ENCODE data around the gene TRIO.

Gene TRIO

DNA sequence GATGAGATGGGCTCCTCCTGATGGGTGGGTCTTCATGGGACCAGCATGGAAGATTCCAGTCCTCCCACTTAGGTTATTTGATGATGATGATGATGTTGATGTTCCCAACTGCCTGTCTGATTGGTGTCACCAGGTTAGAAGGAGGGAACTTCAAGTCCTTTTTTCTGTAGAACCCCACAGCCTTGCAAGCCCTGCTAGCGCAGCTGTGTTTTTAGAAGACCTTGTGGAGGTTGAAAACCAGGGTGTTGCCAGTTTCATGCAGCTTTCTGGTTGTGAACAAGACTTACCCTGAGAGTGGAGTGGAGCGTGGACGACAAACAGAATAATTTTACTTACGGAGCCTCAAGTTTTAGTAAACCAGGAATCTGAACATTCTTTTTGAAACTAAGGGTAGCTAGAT is 83.0 kb downstream of the TRIO start:
- DNase-seq (ENCODE audit: low read depth in 1 of 2, low spot score in 1 of 2): no peak
- TF ChIP-seq JUND (IDR thresholded peaks at IDR 0.05; ENCODE audit: low read depth): no peak
- in situ Hi-C loops (cut with HindIII; ENCODE audit: low pct_unique_long_range_greater_than_20kb, low sequenced_read_pairs): no loop called here

DNA sequence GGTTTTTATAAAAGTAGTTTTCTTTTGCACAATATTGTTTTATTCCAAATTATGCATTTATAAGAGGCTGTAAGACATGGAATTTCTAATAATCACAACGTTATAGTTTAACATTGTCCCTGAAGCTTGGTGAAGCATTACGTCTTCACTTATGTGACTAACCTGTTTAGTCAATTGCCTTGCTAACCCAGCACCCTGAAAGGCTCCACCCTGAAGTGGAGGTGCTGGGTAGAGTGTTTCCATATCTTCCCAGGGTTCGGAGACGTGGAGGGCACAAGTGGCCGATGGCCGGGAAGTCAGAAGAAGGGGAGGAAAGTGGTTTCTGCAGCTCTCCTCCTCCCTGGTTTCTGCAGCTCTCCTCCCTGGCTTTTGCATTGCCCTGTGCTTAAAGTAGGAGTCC is 83.4 kb downstream of the TRIO start:
- no peak for DNase-seq (ENCODE audit: low read depth in 1 of 2, low spot score in 1 of 2)
- TF ChIP-seq JUND (IDR thresholded peaks at IDR 0.05; ENCODE audit: low read depth): no peak
- in situ Hi-C loops (cut with HindIII; ENCODE audit: low pct_unique_long_range_greater_than_20kb, low sequenced_read_pairs): no loop called here

DNA sequence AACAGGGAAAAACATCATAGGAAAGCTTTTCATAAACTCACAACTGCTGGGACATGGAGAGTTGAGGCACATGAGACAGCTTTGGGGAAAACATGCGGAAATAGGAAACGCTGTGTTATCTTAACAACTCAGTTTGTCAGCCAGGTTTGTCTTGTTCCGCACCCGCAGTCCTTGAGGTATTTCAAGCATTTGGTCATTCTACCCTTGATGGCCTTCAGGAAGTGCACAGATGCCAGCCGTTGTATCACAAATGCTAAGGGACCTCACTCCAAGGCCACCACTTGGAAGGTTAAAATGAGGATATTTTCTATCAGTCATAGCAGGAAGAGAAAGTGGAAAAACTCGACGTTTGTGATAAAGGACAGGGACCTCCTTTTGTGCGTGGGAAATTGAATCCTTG is 83.8 kb downstream of the TRIO start:
- in situ Hi-C loops (cut with HindIII; ENCODE audit: low pct_unique_long_range_greater_than_20kb, low sequenced_read_pairs): no loop called here
- no peak for DNase-seq (ENCODE audit: low read depth in 1 of 2, low spot score in 1 of 2)
- TF ChIP-seq JUND (IDR thresholded peaks at IDR 0.05; ENCODE audit: low read depth): no peak

DNA sequence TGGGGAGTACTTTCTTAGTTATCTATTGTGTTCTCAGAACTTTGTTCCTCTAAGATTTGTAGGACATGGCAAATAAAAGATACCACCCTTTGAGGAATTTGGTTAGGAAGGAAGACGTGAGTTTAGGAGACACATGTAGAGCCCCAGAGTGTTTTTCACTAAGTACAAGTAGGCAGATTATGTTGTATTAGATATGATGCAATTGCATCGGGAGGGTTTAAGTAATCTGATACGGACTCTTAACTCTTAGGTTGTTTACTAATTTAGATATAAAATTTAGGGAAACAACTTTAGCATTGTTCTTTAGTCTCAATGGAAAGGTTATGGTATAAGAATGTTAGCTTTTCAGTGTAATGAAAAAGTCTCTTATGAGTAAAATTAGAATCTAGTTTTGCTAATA is 84.4 kb downstream of the TRIO start:
- TF ChIP-seq JUND (IDR thresholded peaks at IDR 0.05; ENCODE audit: low read depth): no peak
- in situ Hi-C loops (cut with HindIII; ENCODE audit: low pct_unique_long_range_greater_than_20kb, low sequenced_read_pairs): no loop called here
- no peak for DNase-seq (ENCODE audit: low read depth in 1 of 2, low spot score in 1 of 2)

DNA sequence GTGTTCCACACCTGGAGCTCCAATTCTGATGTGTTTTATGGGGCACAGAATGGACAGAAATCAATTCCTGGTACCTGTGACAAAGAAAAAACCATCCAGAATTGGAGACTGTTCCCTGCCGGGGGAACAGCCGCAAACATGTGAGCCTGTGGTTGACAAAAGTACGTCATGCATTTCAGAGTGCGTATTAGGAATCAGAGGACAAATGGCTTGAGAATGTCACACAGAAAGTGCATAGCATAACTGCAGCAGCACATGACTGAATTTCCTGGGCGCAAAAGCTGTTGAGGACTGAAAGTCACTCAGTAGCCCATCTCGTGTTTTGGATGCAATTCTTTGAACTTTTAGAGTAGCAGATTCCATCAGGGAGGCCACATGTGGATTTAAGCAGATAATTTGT is 85.1 kb downstream of the TRIO start:
- in situ Hi-C loops (cut with HindIII; ENCODE audit: low pct_unique_long_range_greater_than_20kb, low sequenced_read_pairs): no loop called here
- no peak for TF ChIP-seq JUND (IDR thresholded peaks at IDR 0.05; ENCODE audit: low read depth)
- no peak for DNase-seq (ENCODE audit: low read depth in 1 of 2, low spot score in 1 of 2)

DNA sequence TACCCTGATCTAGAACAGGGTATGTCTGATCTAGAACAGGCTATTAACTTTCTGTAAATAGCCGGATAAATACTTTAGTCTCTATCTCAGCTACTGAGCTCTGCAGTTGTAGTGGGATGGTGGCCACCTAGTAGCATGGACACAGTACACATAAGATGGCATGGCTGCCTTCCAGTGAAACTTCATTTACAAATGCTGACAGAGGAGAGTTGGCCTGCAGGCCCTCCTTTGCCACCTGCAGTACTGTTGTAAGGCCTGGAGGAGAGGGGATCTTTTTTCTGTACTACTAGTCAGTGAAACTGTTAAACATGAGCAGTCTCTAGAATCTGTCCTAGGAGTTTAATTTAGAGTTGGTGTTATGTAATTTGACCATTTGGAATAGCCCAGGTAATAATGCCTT is 86.0 kb downstream of the TRIO start:
- in situ Hi-C loops (cut with HindIII; ENCODE audit: low pct_unique_long_range_greater_than_20kb, low sequenced_read_pairs): no loop called here
- no peak for DNase-seq (ENCODE audit: low read depth in 1 of 2, low spot score in 1 of 2)
- no peak for TF ChIP-seq JUND (IDR thresholded peaks at IDR 0.05; ENCODE audit: low read depth)

DNA sequence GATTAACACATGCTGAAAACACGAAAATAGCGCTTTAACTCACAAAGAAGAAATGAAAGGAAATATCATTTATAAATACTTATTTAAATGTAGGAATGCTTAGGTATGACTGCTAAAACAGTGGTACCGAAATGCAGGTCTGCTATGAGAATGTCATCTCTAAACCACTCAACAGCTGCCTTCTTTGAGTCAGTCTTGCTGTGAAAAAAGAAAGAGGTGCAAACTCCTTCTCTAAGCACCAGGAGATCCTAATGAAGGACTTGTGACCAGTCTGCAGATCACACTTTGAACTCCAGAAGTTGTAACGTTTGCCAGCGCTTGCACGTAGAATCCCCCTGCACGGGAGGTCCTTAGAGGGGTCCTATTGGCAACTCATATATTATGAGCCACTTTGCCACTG is 86.6 kb downstream of the TRIO start:
- in situ Hi-C loops (cut with HindIII; ENCODE audit: low pct_unique_long_range_greater_than_20kb, low sequenced_read_pairs): no loop called here
- no peak for TF ChIP-seq JUND (IDR thresholded peaks at IDR 0.05; ENCODE audit: low read depth)
- no peak for DNase-seq (ENCODE audit: low read depth in 1 of 2, low spot score in 1 of 2)

DNA sequence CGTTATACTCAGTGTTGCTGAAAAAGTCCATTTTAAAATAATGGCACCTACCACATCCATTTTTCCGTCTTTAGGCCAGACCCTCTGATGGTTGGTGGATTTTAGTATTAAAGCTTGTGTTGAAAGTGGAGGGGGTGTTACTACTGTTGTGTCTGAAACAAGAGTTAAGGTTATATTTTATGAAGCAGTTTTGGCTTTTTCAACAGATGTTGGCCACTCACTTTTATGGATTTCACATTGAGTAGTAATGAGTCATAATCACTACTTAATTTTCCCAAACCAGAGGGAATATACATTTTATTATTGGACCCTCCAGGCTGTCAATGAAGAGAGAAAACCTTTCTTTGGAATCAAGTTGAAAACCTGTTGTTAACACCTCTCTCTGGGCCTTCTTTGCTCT is 88.0 kb downstream of the TRIO start:
- no peak for DNase-seq (ENCODE audit: low read depth in 1 of 2, low spot score in 1 of 2)
- in situ Hi-C loops (cut with HindIII; ENCODE audit: low pct_unique_long_range_greater_than_20kb, low sequenced_read_pairs): no loop called here
- TF ChIP-seq JUND (IDR thresholded peaks at IDR 0.05; ENCODE audit: low read depth): no peak

DNA sequence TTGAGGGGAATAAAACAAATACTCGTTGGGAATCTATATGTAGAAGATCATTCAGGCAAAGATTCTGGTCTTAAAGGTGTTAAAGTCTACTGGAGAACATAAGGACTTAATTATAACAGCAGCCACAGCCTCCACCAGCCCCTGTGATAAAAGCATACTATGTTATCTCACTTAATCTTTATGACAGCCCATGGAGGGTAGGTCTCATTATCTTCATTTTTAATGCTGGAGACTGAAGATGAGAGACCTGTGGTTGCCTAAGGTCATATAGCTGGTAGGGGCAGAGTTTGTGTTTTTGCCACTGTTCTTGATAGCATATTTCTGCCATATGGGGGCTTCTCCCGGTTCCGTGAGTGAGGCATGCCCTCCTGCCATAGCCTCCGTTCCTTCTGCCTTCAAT is 88.7 kb downstream of the TRIO start:
- DNase-seq (ENCODE audit: low read depth in 1 of 2, low spot score in 1 of 2): no peak
- no peak for TF ChIP-seq JUND (IDR thresholded peaks at IDR 0.05; ENCODE audit: low read depth)
- in situ Hi-C loops (cut with HindIII; ENCODE audit: low pct_unique_long_range_greater_than_20kb, low sequenced_read_pairs): no loop called here

DNA sequence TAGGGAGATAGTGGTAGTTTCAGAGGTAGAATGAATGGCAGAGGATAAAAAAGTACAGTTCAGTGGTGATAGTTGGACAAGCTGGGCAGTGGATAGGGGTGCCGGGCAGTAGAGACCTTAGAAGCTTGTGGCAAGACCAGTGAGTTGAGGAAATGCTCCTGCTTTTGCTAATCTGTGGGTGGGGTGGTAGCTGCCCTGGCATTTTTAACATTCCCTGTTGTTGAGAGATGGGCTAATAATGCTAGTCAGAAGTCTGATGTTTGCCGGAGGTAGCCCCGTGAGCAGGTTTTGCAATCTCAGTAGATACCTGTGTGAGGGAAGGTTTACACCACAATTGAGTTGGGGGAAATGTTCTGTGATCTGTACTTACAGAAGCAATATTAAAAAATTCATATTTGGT is 91.1 kb downstream of the TRIO start:
- no peak for TF ChIP-seq JUND (IDR thresholded peaks at IDR 0.05; ENCODE audit: low read depth)
- no peak for DNase-seq (ENCODE audit: low read depth in 1 of 2, low spot score in 1 of 2)
- in situ Hi-C loops (cut with HindIII; ENCODE audit: low pct_unique_long_range_greater_than_20kb, low sequenced_read_pairs): no loop called here

DNA sequence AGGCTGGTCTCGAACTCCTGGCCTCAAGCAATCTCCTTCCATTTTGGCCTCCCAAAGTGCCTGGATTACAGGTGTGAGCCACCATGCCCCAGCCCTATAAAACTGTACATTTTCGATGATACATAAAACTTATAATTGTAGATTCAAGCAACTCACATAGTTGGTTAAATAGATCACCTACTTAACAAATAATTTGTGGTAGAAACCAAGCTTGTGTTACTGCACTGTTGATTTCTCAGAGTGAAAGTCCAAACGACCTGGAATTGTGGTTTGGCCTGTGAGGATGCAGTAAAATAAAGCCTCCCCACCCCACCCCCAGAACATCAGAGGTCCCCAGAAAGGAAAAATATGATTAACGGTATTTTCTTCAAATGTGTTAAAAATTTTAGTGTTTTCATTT is 92.7 kb downstream of the TRIO start:
- DNase-seq (ENCODE audit: low read depth in 1 of 2, low spot score in 1 of 2): no peak
- TF ChIP-seq JUND (IDR thresholded peaks at IDR 0.05; ENCODE audit: low read depth): no peak
- in situ Hi-C loops (cut with HindIII; ENCODE audit: low pct_unique_long_range_greater_than_20kb, low sequenced_read_pairs): no loop called here

DNA sequence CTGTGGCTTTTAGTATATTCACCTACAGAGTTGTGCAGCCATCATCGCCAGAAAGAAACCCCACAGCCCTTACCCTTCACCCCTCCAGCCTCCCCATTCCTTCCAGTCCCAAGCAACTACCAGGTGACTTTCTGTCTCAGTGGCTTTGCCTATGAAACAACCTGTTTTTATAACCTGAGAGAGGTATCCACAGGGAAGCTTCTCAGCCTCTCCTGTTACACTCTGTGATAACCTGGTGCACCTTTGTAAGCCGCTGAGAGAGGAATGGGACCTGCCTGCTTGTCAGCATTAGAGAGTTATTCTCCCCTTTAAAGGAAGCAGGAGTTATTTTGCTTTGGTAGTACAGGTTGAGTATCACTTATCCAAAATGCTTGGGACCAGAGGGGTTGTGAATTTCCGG is 93.6 kb downstream of the TRIO start:
- no peak for TF ChIP-seq JUND (IDR thresholded peaks at IDR 0.05; ENCODE audit: low read depth)
- DNase-seq (ENCODE audit: low read depth in 1 of 2, low spot score in 1 of 2): no peak
- in situ Hi-C loops (cut with HindIII; ENCODE audit: low pct_unique_long_range_greater_than_20kb, low sequenced_read_pairs): no loop called here

DNA sequence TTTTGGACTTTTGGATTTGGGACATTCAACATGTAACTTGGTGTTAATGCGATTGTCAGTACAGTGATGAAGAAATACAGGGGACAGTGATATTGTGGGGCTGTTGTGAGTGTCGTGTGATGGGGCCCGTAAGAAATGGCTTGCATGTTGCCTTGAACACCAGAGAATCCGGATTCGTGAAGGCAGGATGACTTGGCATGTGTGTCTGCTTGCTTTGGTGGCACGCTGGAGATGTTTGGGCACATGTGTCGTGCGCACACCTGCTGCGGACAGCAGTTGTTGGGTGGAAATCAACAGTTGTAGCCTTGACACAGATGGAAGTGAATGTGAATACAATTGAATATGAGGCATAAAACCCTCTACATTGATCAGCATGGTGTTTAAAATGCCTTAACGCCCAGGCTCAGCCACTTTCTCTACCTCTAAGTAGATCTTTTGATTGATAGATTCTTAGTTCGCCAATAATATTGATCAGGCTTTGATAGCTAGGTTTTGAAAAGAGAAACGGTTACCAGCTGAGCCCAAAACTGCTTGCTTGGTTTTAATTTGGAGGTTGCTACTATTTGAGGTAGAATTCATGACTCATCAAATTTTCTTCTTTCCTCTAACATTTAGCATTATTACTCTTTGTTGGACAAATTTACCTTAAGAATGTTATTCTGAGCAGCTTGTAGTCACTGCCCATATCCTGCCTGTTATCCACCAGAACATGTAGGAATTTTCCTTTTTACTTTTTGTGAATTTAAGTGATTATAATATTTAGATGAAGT is 94.4 kb downstream of the TRIO start:
- DNase-seq (ENCODE audit: low read depth in 1 of 2, low spot score in 1 of 2): no peak
- TF ChIP-seq JUND (IDR thresholded peaks at IDR 0.05; ENCODE audit: low read depth): no peak
- in situ Hi-C loops (cut with HindIII; ENCODE audit: low pct_unique_long_range_greater_than_20kb, low sequenced_read_pairs): no loop called here

DNA sequence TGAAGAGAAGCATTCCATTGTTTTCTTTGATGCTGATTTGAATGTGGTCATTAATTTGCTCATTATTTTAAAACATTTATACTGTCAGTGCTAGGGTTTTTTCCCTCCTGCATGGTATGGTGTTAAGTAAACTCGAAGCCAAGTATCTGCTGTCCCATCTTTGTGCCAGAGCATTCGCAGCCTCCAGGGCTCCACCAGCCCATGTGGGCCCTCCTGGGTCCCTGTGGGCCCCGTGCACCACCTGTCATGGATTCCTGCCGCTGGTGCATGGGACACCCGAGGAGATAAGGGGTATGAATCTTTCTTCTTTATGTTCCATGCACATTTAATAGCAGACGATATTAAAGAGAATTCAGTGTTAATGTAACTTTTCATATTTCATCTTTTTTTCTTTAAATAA is 95.1 kb downstream of the TRIO start:
- no peak for TF ChIP-seq JUND (IDR thresholded peaks at IDR 0.05; ENCODE audit: low read depth)
- in situ Hi-C loops (cut with HindIII; ENCODE audit: low pct_unique_long_range_greater_than_20kb, low sequenced_read_pairs): no loop called here
- DNase-seq (ENCODE audit: low read depth in 1 of 2, low spot score in 1 of 2): no peak

Measured in T47D (cell line).